Neural progenitor cell (in vitro differentiated cells): ENCODE results near the gene DDX27.

Source experiments
- CTCF ChIP-seq: fragments of 200-600 bp; sonication (generic); IDR thresholded peaks from 2 replicates; pipeline ENCODE4 v1.5.1; 2017; ENCODE audit warnings: antibody characterized with exemption, mild to moderate bottlenecking
- EZH2 ChIP-seq: fragments of 200-600 bp; sonication (generic); IDR thresholded peaks from 2 replicates; pipeline ENCODE4 v1.6.1; 2017; ENCODE audit warnings: antibody characterized with exemption, mild to moderate bottlenecking, moderate library complexity

- TF ChIP-seq CTCF (no peak), EZH2 (no peak)
These were observed 34.5 kb upstream of the DDX27 start for GRCh38 chr20:49184691-49185070.
